KG1 (cell line): Measurements from ENCODE around the gene NT5C3A.
"Not testable (repeated sequence)": the region's sequence is repeated elsewhere in the genome, so short reads cannot be mapped to it uniquely, and the experiment has no call there.

Experiments
- DNase-seq: peaks from one replicate; lab custom pipeline; 2025; lab: John Stamatoyannopoulos, UW

Gene NT5C3A

DNA sequence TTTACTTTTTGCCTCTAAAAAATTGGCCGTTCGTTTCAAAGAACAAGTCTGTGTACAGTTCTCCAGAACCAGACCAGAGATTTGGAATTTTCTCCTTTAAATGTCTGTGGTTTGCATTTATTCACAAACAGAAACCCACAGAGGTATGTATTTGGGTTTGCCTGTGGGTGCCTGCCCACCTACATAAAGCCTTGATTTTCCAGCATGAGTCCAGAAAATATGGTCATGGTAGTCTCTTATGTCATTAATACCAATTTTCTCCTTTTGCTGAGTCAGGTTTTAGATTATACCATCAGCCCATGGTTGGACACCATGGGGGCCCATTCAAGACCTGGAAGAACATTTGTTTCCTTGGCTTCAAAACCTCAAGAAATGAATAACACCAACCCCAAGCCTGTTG lies 82.7 kb downstream of the NT5C3A start:
- DNase-seq: not testable (repeated sequence)

DNA sequence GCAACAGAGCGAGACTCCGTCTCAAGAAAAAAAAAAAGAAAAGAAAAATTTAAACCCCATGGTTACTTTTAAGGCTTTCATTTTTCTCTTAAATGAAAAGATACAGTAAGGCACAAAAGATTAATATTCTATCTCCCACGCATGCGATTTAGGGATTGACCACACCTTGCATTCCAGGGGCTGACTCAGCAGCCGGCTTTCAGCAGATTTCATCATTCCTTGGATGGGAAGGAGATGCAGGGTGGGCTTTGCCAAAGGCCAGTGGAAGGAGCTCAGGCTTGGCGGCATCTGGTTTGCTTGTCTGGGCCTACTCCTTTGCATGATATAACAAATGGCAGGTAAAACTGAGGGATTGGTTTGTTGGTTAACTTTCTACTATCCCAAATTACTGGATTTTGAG lies 83.3 kb downstream of the NT5C3A start:
- DNase-seq: not testable (repeated sequence)

DNA sequence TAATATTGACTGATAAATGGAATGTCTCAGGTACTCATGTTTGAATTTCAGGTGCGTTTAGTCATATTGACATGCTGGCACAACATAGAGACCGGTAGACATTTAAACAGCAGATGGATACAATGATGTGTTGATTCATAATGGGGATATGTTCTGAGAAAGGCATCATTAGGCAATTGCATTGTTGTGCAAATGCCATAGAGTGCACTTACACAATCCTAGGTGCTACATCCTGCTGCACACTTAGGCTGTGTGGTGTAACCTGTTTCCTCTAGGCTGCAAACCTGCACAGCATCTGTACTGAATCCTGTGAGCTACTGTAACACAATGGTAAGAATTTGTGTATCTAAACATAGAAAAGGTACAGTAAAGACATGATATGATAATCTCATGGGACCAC lies 85.4 kb downstream of the NT5C3A start:
- not testable (repeated sequence) for DNase-seq

DNA sequence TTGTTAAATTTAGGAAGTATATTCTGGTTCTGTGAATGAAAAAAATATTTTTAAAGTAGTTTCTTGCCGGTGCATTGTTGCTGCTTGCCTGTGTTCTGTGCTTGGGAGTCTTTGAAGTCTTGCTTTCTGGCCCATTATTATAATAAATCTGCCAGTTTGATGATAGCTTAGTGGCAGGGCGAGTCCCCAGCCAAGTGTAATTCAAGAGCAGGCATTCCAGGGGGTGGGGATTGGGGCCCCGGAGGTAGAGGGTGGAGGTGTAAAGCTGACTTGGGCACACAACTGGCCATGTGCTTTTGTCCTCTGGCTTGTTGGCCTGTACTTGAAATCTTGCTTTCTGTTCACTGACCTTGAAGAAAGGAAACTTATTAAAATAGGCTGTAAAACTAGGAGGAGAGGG lies 90.6 kb downstream of the NT5C3A start:
- not testable (repeated sequence) for DNase-seq

DNA sequence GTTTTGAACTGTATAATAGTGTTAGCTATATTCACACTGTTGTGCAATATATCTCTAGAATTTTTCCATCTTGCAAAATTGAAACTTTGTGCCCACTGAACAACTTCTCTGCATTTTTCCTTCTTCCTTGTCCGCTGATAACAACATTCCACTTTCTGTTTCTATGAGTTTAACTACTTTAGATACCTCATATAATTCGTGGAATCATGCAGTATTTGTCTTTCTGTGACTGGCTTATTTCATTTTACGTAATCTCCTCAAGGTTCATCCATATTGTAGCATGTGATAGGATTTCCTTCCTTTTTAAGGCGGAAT lies 95.4 kb downstream of the NT5C3A start:
- not testable (repeated sequence) for DNase-seq

DNA sequence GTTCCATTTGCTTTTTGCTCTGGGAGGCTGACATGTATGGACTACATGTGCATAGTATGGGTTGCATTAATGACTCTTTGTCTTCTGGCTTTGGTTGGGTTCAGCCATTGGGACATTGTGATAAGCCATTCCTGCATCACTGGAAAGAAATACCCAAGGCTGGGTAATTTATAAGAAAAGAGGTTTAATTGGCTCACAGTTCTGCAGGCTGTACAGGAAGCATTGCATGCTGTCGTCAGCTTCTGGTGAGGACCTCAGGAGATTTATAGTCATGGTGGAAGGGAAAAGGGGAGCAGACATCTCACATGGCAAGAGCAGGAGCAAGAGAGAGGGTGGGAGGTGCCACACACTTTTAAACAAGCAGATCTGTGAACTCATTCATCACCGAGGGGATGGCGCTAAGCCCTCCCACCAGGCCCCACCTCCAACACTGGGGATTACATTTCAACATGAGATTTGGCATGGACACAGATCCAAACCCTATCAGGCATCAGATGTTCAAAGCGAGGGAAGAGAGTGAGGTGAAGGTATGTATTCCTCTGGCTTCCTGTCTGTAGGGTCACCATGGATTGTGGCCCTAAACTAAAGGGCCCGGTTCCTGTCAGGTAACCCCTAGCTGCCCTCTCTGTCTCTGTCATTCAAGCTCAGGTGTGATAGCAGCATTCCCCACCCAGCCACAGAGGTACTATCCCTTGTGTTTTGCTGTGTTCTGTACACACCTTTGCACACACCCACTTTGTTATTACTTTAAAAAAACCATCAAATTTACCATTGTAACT lies 95.9 kb downstream of the NT5C3A start:
- DNase-seq: not testable (repeated sequence)

DNA sequence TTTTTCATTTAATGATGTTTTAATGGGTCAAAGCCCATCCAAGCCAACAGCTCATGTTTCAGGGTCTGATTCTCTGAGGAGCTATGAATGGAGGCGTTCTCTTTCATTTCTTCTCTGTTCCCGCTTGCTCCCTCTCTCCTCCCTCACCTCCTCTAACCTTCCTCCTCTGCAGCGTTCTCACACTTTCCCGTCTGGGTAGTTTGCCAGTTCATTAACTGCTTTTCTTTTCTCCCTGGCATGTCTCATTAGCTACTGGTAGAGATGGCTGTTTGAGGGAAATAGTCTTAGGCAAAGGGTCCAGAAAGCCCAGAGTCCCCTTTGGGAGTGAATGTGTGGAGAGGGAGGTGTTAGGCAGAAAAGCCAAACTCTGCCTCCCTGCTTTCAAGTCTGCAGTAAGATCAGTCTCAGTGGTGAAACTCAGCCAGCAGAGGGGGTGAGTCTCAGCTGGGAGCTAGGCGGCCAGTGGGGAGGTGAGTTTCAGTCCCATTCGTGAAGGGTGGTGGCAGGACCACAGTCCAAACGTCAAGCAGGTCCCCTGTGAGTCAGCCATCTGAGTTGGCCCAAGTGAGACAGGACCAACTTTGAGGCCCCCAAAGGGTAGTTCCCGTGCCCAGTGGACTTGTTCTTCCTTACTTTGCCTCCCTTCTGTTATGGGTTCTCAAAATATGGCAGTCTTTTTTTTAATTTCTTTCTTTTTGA lies 98.0 kb downstream of the NT5C3A start:
- DNase-seq: not testable (repeated sequence)
